BLaER1 treated with 17β-estradiol and CSF1 and Interleukin-3, amounts not matched to agents 10 nM and 100 nM (cell line): ENCODE results near the gene SEL1L.
"Not testable (repeated sequence)": the region's sequence is repeated elsewhere in the genome, so short reads cannot be mapped to it uniquely, and the experiment has no call there.

Experiments used
- H3K27ac ChIP-seq, 11 experiments: shearing (Covaris generic); formaldehyde crosslinking; 2 replicates each; pipeline ENCODE4 v1.8.1; 2022
- H3K27me3 ChIP-seq, 11 experiments: shearing (Covaris generic); formaldehyde crosslinking; 2 replicates each; pipeline ENCODE4 v1.8.1; 2022
- H3K36me3 ChIP-seq, 11 experiments: shearing (Covaris generic); formaldehyde crosslinking; 2 replicates each; pipeline ENCODE4 v1.8.1; 2022
- H3K4me1 ChIP-seq, 10 experiments: shearing (Covaris generic); formaldehyde crosslinking; 2 replicates each; pipeline ENCODE4 v1.8.1; 2022
- H3K4me2 ChIP-seq, 11 experiments: shearing (Covaris generic); formaldehyde crosslinking; 2 replicates each; pipeline ENCODE4 v1.8.1; 2022
- H3K4me3 ChIP-seq, 10 experiments: shearing (Covaris generic); formaldehyde crosslinking; 2 replicates each; pipeline ENCODE4 v1.8.1; 2022
- H3K9ac ChIP-seq, 11 experiments: shearing (Covaris generic); formaldehyde crosslinking; 2 replicates each; pipeline ENCODE4 v1.8.1; 2022
- H3K9me3 ChIP-seq, 11 experiments: shearing (Covaris generic); formaldehyde crosslinking; replicated peaks in 1 of 11; 2 replicates each; pipeline ENCODE4 v1.8.1; 2022
- H4K20me1 ChIP-seq, 11 experiments: shearing (Covaris generic); formaldehyde crosslinking; 2 replicates each; pipeline ENCODE4 v1.8.1; 2022
- Cebpa-rat ChIP-seq, 11 experiments: shearing (Covaris generic); IDR thresholded peaks; 2 replicates each; pipeline ENCODE4 v1.8.1; 2022

SEL1L gene

DNA sequence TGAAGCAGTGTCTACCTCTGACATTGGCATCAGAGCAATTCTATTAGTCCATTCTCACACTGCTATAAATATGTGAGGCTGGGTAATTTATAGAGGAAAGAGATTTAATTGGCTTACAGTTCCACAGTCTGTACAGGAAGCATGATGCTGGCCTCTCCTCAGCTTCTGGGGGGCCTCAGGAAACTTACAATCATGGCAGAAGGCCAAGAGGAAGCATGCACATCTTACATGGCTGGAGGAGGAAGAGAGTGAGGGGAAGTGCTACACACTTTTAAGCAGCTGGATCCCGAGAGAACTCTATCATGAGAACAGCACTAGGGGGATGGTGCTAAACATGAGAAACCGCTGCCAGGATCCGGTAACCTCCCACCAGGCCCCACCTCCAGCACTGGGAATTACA, 25.7 kb upstream of the SEL1L start:
- H3K9ac ChIP-seq = no peak overlapping the region
- TF ChIP-seq Cebpa-rat (IDR thresholded peaks at IDR 0.05) = no peak

DNA sequence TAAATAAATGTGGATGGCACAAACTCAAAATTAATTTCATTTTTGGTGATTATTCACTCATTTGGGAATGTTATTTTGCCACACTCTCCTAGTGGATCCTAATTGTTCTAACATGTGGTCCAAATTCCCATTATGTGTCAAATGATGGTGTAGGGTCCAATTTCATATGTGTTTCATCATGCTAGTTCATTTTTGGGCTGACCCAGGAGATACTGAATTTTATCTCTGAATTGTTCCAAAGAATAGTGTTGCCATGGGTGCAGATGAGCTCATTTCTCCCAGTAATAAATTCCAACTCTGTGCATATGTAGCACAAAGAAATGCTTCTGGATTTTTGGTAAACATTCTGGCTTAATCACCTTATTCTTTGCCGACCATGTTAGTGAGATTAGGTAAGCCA, 23.5 kb upstream of the SEL1L start:
- TF ChIP-seq Cebpa-rat (IDR thresholded peaks at IDR 0.05) = no peak

More for the DNA sequence above, 25.7 kb upstream of the SEL1L start:
- Histone ChIP-seq H3K4me1 (0 out of 20 replicates have a peak, but pooled peaks cover 0 to 4% (median 0%) of the 10 kb centered on the region in 10 experiments), H4K20me1 (no peaks in the 10 kb centered on the region), H3K27ac (no peak overlapping the region), H3K4me3 (no peak overlapping the region), H3K36me3 (no peaks in the 10 kb centered on the region), H3K27me3 (no peaks in the 10 kb centered on the region), H3K9me3 (peaks cover 12 to 17% (median 15%) of the 10 kb centered on the region in 11 experiments), H3K4me2 (peak overlapping the region in 1 of 11 experiments; percentile 5; a peak in 1 of 22 replicates)

DNA sequence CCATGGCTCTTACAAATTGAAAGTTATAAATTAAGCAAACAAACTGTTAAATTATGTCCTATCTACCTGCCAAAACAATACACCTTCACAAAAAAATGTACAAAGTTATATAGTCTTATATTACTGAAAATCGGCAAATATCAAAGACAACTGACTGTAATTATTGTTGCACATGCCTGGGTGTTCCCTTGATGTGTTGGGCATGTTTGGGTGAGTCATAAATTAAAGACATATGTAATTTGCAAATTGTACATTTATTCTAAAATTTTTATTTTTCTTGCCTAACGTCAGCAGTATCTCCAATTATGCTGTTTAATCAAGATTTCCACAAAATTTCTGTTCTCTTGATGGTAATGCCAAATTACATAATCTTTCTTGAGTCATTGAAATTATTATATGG, 22.0 kb upstream of the SEL1L start:
- 0 out of 20 replicates have a peak, but pooled peaks cover 0 to 4% (median 0%) of the 10 kb centered on the region in 10 experiments for H3K4me1 ChIP-seq
- no peak overlapping the region for H3K9ac ChIP-seq
- H3K27ac ChIP-seq = no peak overlapping the region
- no peaks in the 10 kb centered on the region for H4K20me1 ChIP-seq
- no peak overlapping the region for H3K4me2 ChIP-seq
- no peaks in the 10 kb centered on the region for H3K27me3 ChIP-seq
- no peaks in the 10 kb centered on the region for H3K36me3 ChIP-seq
- H3K4me3 ChIP-seq = no peak overlapping the region
- TF ChIP-seq Cebpa-rat (IDR thresholded peaks at IDR 0.05) = no peak
- H3K9me3 ChIP-seq = peaks cover 12 to 17% (median 15%) of the 10 kb centered on the region in 11 experiments

More for the DNA sequence above, 23.5 kb upstream of the SEL1L start:
- Histone ChIP-seq H3K9ac (no peak overlapping the region), H3K4me1 (0 out of 20 replicates have a peak, but pooled peaks cover 0 to 4% (median 0%) of the 10 kb centered on the region in 10 experiments), H3K36me3 (no peaks in the 10 kb centered on the region), H3K4me3 (no peak overlapping the region), H3K27me3 (no peaks in the 10 kb centered on the region), H3K4me2 (no peak overlapping the region), H3K27ac (no peak overlapping the region), H4K20me1 (no peaks in the 10 kb centered on the region), H3K9me3 (peaks cover 12 to 17% (median 15%) of the 10 kb centered on the region in 11 experiments)

DNA sequence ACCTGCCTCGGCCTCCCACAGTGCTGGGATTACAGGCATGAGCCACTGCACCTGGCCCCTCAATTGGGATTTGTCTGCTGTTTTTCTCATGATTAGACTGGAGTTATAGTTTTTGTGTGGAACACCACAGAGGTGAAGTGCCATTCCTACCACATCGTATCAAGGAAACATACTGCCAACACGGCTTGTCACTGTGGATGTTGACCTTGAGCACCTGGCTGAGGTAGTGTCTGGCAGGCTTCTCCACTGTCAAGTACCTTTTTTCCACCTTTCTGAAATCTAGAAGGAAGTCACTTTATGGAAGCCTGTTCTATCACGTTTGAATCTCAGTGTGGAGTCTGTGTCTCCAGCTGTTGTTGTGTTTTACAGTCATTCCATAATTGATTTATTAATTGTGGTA, 21.4 kb upstream of the SEL1L start:
- Histone ChIP-seq H3K36me3 (no peaks in the 10 kb centered on the region), H3K27ac (no peak overlapping the region), H3K4me3 (no peak overlapping the region), H3K27me3 (no peaks in the 10 kb centered on the region), H3K9ac (no peak overlapping the region), H3K4me1 (0 out of 20 replicates have a peak, but pooled peaks cover 0 to 4% (median 0%) of the 10 kb centered on the region in 10 experiments), H4K20me1 (no peaks in the 10 kb centered on the region), H3K9me3 (peaks cover 10 to 12% (median 11%) of the 10 kb centered on the region in 11 experiments), H3K4me2 (no peak overlapping the region)
- no peak for TF ChIP-seq Cebpa-rat (IDR thresholded peaks at IDR 0.05)

DNA sequence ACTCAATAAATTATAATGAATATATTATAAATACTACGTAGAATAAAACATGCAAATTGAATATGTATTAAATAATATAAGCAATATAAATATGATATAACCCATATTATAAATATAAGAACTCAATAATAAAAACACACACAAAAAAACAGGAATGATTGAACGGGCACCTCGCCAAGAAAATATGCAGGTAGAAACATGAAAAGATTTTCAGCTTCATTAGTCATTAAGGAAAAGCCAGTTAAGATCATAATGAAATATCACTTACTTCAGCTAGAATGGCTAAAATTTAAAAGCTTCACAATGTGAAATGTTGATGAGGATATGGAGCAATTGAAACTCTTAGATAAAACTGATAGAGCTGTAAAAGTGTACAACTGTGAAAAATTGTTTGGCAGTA, 17.8 kb upstream of the SEL1L start:
- H3K9me3 ChIP-seq = no peaks in the 10 kb centered on the region
- no peaks in the 10 kb centered on the region for H3K4me1 ChIP-seq
- no peaks in the 10 kb centered on the region for H3K36me3 ChIP-seq
- H3K4me2 ChIP-seq = no peak overlapping the region
- H3K4me3 ChIP-seq = no peak overlapping the region
- no peak overlapping the region for H3K27ac ChIP-seq
- TF ChIP-seq Cebpa-rat (IDR thresholded peaks at IDR 0.05) = no peak
- no peak overlapping the region for H3K9ac ChIP-seq
- H4K20me1 ChIP-seq = no peaks in the 10 kb centered on the region
- no peaks in the 10 kb centered on the region for H3K27me3 ChIP-seq

DNA sequence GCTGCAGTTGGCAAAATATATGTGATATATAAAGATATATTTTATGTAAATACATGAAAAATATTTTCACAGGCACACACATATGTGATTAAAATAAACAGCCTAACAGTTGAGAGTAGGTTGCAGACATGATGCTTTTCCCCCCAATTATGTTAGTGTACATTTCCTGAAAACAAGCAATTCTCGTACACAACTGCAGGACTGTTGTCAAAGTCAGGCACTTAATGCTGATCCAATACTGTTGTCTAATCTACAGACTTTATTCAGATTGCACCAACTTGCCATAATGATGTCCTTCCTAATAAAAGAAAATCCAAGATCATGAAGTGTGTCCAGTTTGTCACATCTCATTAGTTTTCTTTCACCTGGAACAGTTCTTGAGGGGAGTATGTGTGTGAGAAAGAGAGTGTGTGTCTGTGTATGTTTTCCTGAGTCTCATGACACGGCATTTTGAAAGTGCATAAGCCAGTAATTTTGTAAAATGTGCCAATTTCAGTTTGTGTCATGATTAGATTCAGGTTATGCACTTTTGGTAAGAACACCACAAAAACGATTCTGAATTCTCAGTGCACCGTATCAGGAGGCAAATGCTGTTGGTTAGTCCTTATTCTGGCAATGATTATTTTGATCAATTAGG, 16.5 kb upstream of the SEL1L start:
- H3K4me1 ChIP-seq = no peaks in the 10 kb centered on the region
- no peak overlapping the region for H3K4me2 ChIP-seq
- H3K27ac ChIP-seq = no peak overlapping the region
- no peak overlapping the region for H3K9ac ChIP-seq
- no peaks in the 10 kb centered on the region for H3K27me3 ChIP-seq
- TF ChIP-seq Cebpa-rat (IDR thresholded peaks at IDR 0.05) = no peak
- no peaks in the 10 kb centered on the region for H3K36me3 ChIP-seq
- no peaks in the 10 kb centered on the region for H4K20me1 ChIP-seq
- H3K9me3 ChIP-seq = no peaks in the 10 kb centered on the region
- no peak overlapping the region for H3K4me3 ChIP-seq

DNA sequence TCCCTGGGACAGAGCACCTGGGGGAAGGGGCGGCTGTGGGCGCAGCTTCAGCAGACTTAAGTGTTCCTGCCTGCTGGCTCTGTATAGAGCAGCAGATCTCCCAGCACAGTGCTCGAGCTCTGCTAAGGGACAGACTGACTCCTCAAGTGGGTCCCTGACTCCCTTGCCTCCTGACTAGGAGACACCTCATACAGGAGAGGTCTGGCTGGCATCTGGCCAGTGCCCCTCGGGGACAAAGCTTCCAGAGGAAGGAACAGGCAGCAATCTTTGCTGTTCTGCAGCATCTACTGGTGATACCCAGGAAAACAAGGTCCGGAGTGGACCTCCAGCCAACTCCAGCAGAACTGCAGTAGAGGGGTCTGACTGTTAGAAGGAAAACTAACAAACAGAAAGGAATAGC, 7.6 kb upstream of the SEL1L start:
- peaks cover 5 to 21% (median 13%) of the 10 kb centered on the region in 11 experiments; a peak in 18 of 22 replicates for H3K9me3 ChIP-seq
- not testable (repeated sequence) for H3K27ac ChIP-seq, H3K9ac ChIP-seq, H4K20me1 ChIP-seq, H3K4me3 ChIP-seq, H3K27me3 ChIP-seq, H3K36me3 ChIP-seq, H3K4me2 ChIP-seq, H3K4me1 ChIP-seq

DNA sequence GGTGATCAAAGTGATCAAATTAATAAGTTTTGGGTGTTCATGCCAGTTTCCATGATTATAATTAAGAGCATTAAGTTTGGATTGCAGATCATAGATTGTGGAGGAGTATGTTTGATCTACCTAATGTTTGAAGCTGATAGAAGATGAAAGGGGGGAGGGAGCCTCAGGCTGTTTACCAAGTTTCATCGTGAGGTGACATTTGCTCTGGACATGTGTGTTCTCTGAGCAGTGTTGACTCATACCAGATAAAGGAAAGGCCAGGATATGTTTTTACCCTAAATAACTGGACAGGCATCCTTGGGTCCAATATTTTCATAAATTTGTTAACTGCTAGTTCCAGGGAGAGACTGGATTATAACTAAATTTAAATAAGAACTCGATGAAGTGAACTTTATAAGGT, 3.5 kb upstream of the SEL1L start:
- H3K4me1 ChIP-seq = peaks cover 4 to 33% (median 10%) of the 10 kb centered on the region in 10 experiments; a peak in 19 of 20 replicates
- no peaks in the 10 kb centered on the region for H3K27me3 ChIP-seq
- H4K20me1 ChIP-seq = peaks cover 0 to 14% (median 13%) of the 10 kb centered on the region in 11 experiments; a peak in 15 of 22 replicates
- no peak overlapping the region for H3K9ac ChIP-seq
- TF ChIP-seq Cebpa-rat (IDR thresholded peaks at IDR 0.05) = no peak
- H3K4me2 ChIP-seq = no peak overlapping the region
- H3K36me3 ChIP-seq = no peaks in the 10 kb centered on the region; a peak in 1 of 22 replicates
- H3K4me3 ChIP-seq = no peak overlapping the region
- no peak overlapping the region for H3K27ac ChIP-seq
- peaks cover 5 to 19% (median 13%) of the 10 kb centered on the region in 11 experiments; a peak in 18 of 22 replicates for H3K9me3 ChIP-seq

DNA sequence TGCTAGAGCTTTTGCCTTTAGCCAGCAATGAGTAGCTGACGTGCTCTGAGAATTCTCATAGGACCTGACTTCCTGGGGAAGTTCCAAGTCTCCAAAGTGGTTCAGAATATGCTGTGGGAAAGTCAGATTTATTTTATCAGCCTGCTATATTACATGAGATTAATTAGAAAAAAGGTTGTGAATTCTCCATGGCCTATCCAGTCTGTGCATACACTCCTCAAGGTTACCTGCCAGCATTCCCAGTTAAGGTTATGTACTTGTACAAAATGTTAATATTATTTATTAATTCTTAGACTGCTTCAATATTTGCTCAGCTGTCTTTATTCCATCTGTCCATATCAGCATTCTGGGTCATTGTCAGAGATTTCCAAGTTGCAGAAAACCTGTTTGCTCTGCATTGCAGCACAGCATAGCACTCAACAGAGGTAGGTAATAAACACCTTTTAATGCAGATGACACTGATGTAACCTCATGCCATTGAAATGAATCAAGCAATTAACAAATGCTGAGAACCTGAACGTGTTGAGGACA, 2.7 kb upstream of the SEL1L start:
- Histone ChIP-seq H3K36me3 (peaks cover 5 to 9% (median 6%) of the 10 kb centered on the region in 11 experiments; a peak in 12 of 22 replicates), H4K20me1 (peaks cover 5 to 23% (median 21%) of the 10 kb centered on the region in 11 experiments; a peak in 16 of 22 replicates), H3K27ac (no peak overlapping the region), H3K4me3 (no peak overlapping the region), H3K4me2 (peak overlapping the region in 4 of 11 experiments; percentile 3 to 77 (median 44); a peak in 5 of 22 replicates), H3K9ac (no peak overlapping the region), H3K9me3 (peaks cover 5 to 19% (median 13%) of the 10 kb centered on the region in 11 experiments; a peak in 18 of 22 replicates), H3K4me1 (peaks cover 11 to 42% (median 18%) of the 10 kb centered on the region in 10 experiments; a peak in 19 of 20 replicates), H3K27me3 (no peaks in the 10 kb centered on the region)
- TF ChIP-seq Cebpa-rat (IDR thresholded peaks at IDR 0.05) = no peak
